ENCODE measurements around the gene GSTA2. TPM values are rescaled to one million over a fixed set of nuclear protein-coding genes. Genes with fewer than 3 reads are reported as not detected.

The GSTA2 gene
- total and polyA plus RNA-seq, 4 donors, result 2.0 to 6.8 (median 3.1) TPM

DNA sequence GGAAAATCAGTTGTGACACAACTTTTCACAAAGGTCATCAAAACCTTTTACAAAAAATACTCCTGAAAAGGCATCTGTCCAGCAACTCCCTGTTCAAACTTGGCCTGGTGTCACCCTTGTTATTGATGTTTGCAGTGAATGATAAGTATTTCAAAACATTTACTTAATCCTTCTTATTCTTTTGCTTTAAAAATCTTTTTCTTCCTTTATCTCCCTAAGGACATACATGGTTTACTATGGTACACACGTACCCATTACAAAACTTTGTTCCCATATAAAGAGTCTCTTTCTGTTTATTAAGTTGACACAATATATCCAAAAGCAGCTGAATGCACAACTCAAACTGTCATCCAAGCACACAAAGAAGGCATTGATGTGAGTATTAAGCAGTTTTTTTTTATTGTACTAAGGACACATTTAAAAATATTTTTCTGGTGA lies 17.5 kb downstream of the GSTA2 start:
- 49 to 73% methylated on average over 1 of the region's 1 CpG for WGBS, 2 donors
- H3K9ac ChIP-seq (ENCODE audit: insufficient read depth in 1 of 2, low read length in 2 of 2), result no peak overlapping the region
- H3K27ac ChIP-seq (ENCODE audit: low read depth in 1 of 2, low read length in 1 of 2), result no peak overlapping the region
- no peaks in the 10 kb centered on the region for H3K27me3 ChIP-seq (ENCODE audit: control insufficient read depth in 3 of 3, insufficient read depth in 3 of 3, low read length in 2 of 3)
- peaks cover 0 to 4% (median 1%) of the 10 kb centered on the region in 4 donors for H3K9me3 ChIP-seq (ENCODE audit: control insufficient read depth in 4 of 4, insufficient read depth in 3 of 4, low read length in 3 of 4)
- DNase-seq (no peak), ATAC-seq (ENCODE audit: insufficient read depth, low FRiP score) (no peak)
- H3K36me3 ChIP-seq (ENCODE audit: control insufficient read depth in 4 of 4, insufficient read depth in 4 of 4, low read length in 4 of 4), result no peaks in the 10 kb centered on the region
- H3K4me1 ChIP-seq (ENCODE audit: control insufficient read depth in 5 of 5, insufficient read depth in 5 of 5, low read length in 5 of 5), result no peaks in the 10 kb centered on the region
- no peak overlapping the region for H3K4me3 ChIP-seq
- TF ChIP-seq, protein P1, sequence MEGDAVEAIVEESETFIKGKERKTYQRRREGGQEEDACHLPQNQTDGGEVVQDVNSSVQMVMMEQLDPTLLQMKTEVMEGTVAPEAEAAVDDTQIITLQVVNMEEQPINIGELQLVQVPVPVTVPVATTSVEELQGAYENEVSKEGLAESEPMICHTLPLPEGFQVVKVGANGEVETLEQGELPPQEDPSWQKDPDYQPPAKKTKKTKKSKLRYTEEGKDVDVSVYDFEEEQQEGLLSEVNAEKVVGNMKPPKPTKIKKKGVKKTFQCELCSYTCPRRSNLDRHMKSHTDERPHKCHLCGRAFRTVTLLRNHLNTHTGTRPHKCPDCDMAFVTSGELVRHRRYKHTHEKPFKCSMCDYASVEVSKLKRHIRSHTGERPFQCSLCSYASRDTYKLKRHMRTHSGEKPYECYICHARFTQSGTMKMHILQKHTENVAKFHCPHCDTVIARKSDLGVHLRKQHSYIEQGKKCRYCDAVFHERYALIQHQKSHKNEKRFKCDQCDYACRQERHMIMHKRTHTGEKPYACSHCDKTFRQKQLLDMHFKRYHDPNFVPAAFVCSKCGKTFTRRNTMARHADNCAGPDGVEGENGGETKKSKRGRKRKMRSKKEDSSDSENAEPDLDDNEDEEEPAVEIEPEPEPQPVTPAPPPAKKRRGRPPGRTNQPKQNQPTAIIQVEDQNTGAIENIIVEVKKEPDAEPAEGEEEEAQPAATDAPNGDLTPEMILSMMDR (IDR thresholded peaks at IDR 0.05; ENCODE audit: control extremely low read depth, extremely low read depth), result no peak

DNA sequence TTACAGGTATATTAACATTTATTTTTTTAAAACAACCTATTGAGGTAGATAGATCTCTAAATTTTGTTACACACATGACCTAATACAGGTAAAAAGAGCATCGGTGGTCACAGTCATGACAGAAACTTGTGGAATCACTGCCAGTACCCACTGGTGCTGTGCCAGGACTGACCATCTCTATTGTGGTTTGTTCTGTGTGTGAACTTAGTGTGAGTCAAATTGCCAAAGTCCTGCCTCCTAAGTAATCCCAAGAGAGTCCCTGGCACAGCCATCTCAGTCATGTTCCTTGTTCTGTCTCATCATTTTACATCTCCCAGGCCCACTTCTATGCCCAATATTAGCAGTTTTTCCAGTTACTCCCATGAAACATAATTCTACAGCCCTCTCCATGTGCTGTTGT lies 21.4 kb downstream of the GSTA2 start:
- H3K27me3 ChIP-seq (ENCODE audit: control insufficient read depth in 3 of 3, insufficient read depth in 3 of 3, low read length in 2 of 3), result no peaks in the 10 kb centered on the region
- no peaks in the 10 kb centered on the region for H3K4me1 ChIP-seq (ENCODE audit: control insufficient read depth in 5 of 5, insufficient read depth in 5 of 5, low read length in 5 of 5)
- TF ChIP-seq, protein P1 (IDR thresholded peaks at IDR 0.05; ENCODE audit: control extremely low read depth, extremely low read depth), result no peak
- ATAC-seq (ENCODE audit: insufficient read depth, low FRiP score), result no peak
- no peak for DNase-seq
- no peaks in the 10 kb centered on the region for H3K36me3 ChIP-seq (ENCODE audit: control insufficient read depth in 4 of 4, insufficient read depth in 4 of 4, low read length in 4 of 4)
- H3K27ac ChIP-seq (ENCODE audit: low read depth in 1 of 2, low read length in 1 of 2), result no peak overlapping the region
- H3K9me3 ChIP-seq (ENCODE audit: control insufficient read depth in 4 of 4, insufficient read depth in 3 of 4, low read length in 3 of 4), result peaks cover 0 to 7% (median 3%) of the 10 kb centered on the region in 4 donors
- 90 to 92% methylated on average over 1 of the region's 1 CpG for WGBS, 2 donors
- H3K9ac ChIP-seq (ENCODE audit: insufficient read depth in 1 of 2, low read length in 2 of 2), result no peak overlapping the region
- no peak overlapping the region for H3K4me3 ChIP-seq

DNA sequence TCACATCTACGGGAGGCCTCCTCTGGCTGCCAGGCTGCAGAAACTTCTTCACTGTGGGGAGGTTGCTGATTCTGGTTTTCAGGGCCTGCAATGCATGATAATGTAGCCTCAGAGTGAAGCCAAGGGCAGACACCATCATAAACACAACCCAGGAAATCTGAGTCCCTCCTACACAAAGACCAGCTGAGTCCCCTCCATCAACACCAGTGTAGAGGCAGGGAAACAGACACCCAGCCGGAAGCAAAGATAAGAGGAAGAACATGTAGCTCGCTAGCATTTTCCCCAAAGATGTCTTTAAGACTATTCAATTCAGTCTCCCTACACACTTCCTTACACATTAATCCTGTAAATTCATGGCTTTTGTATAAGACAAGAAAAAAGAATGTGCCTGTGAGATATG lies 23.6 kb downstream of the GSTA2 start:
- H3K9me3 ChIP-seq (ENCODE audit: control insufficient read depth in 4 of 4, insufficient read depth in 3 of 4, low read length in 3 of 4), result peaks cover 0 to 7% (median 3%) of the 10 kb centered on the region in 4 donors
- no peaks in the 10 kb centered on the region for H3K36me3 ChIP-seq (ENCODE audit: control insufficient read depth in 4 of 4, insufficient read depth in 4 of 4, low read length in 4 of 4)
- whole genome bisulfite sequencing, 2 donors, result 67 to 81% methylated on average over 3 of the region's 3 CpGs
- no peak overlapping the region for H3K4me3 ChIP-seq
- TF ChIP-seq, protein P1 (IDR thresholded peaks at IDR 0.05; ENCODE audit: control extremely low read depth, extremely low read depth), result no peak
- no peaks in the 10 kb centered on the region for H3K4me1 ChIP-seq (ENCODE audit: control insufficient read depth in 5 of 5, insufficient read depth in 5 of 5, low read length in 5 of 5)
- H3K9ac ChIP-seq (ENCODE audit: insufficient read depth in 1 of 2, low read length in 2 of 2), result no peak overlapping the region
- H3K27me3 ChIP-seq (ENCODE audit: control insufficient read depth in 3 of 3, insufficient read depth in 3 of 3, low read length in 2 of 3), result no peaks in the 10 kb centered on the region
- DNase-seq (peak in 1 of 3 donors; percentile 18), ATAC-seq (ENCODE audit: insufficient read depth, low FRiP score) (no peak)
- no peak overlapping the region for H3K27ac ChIP-seq (ENCODE audit: low read depth in 1 of 2, low read length in 1 of 2)

DNA sequence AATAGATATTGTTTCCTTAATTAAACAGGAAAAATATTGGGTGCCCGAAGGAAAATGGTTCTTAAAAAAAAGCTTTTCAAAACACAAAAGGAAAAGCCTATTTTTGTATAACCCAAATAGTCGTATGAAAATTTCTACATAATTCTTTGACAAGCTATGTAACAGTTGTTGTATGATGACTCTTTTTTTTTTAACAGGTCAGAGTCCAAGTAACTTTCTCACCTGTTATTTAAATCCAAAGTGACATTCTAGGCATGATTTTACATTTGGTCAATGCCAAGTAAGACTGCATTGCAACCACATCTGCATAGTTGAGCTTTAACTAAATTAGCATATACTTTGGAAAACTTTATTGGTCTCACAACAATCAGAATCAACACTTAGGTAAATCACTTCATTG lies 24.1 kb downstream of the GSTA2 start:
- Histone ChIP-seq H3K36me3 (ENCODE audit: control insufficient read depth in 4 of 4, insufficient read depth in 4 of 4, low read length in 4 of 4) (no peaks in the 10 kb centered on the region), H3K27me3 (ENCODE audit: control insufficient read depth in 3 of 3, insufficient read depth in 3 of 3, low read length in 2 of 3) (no peaks in the 10 kb centered on the region), H3K27ac (ENCODE audit: low read depth in 1 of 2, low read length in 1 of 2) (no peak overlapping the region), H3K9ac (ENCODE audit: insufficient read depth in 1 of 2, low read length in 2 of 2) (no peak overlapping the region), H3K4me1 (ENCODE audit: control insufficient read depth in 5 of 5, insufficient read depth in 5 of 5, low read length in 5 of 5) (no peaks in the 10 kb centered on the region), H3K4me3 (no peak overlapping the region), H3K9me3 (ENCODE audit: control insufficient read depth in 4 of 4, insufficient read depth in 3 of 4, low read length in 3 of 4) (peaks cover 0 to 7% (median 3%) of the 10 kb centered on the region in 4 donors)
- no peak for DNase-seq
- ATAC-seq (ENCODE audit: insufficient read depth, low FRiP score), result no peak
- TF ChIP-seq, protein P1 (IDR thresholded peaks at IDR 0.05; ENCODE audit: control extremely low read depth, extremely low read depth), result no peak
- WGBS, 2 donors, result 41 to 88% methylated on average over 2 of the region's 2 CpGs
